Neural cell (in vitro differentiated cells): ENCODE results near the gene TMEM212. TPM values are rescaled to one million over a fixed set of nuclear protein-coding genes. Genes with fewer than 3 reads are reported as not detected.

ENCODE experiments used
- H2AFZ ChIP-seq: fragments of 200-600, 300-800 bp; sonication (generic), shearing (Covaris generic); 2 replicates; pipeline ENCODE4 v1.6.0; 2014; ENCODE audit warnings: low read depth, mild to moderate bottlenecking, antibody characterized with exemption, low read length, moderate library complexity
- H3F3A ChIP-seq: fragments of 200-600 bp; shearing (Covaris generic); 2 replicates; pipeline ENCODE4 v1.6.1; 2016; ENCODE audit warnings: mild to moderate bottlenecking, moderate library complexity, mixed read lengths, antibody characterized with exemption, low read length; ENCODE audit not compliant: insufficient read depth, poor library complexity, severe bottlenecking
- H3K27ac ChIP-seq: fragments of 200-600, 300-800 bp; sonication (generic), shearing (Covaris generic); 2 replicates; pipeline ENCODE4 v1.5.1; 2014; ENCODE audit warnings: mild to moderate bottlenecking, low read length, moderate library complexity
- H3K27me3 ChIP-seq: fragments of 300-800, 200-600 bp; sonication (generic), shearing (Covaris generic); 2 replicates; pipeline ENCODE4 v1.6.0; 2014; ENCODE audit warnings: mild to moderate bottlenecking, low read depth, low read length, moderate library complexity; ENCODE audit not compliant: insufficient read depth
- H3K36me3 ChIP-seq: fragments of 300-800, 200-600 bp; sonication (generic), shearing (Covaris generic); 2 replicates; pipeline ENCODE4 v1.5.1; 2014; ENCODE audit warnings: mild to moderate bottlenecking, antibody characterized with exemption, low read length, moderate library complexity; ENCODE audit not compliant: insufficient read depth
- H3K4me2 ChIP-seq: fragments of 300-800, 200-600 bp; sonication (generic), shearing (Covaris generic); 2 replicates; pipeline ENCODE4 v1.6.0; 2014; ENCODE audit warnings: mild to moderate bottlenecking, low read length
- H3K4me3 ChIP-seq: fragments of 300-800, 200-600 bp; sonication (generic), shearing (Covaris generic); 2 replicates; pipeline ENCODE4 v1.5.1; 2014; ENCODE audit warnings: mild to moderate bottlenecking, low read length, moderate library complexity
- H3K79me2 ChIP-seq: fragments of 200-600 bp; shearing (Covaris generic); replicated peaks from 2 replicates; pipeline ENCODE4 v1.6.0; 2014; ENCODE audit warnings: mild to moderate bottlenecking, low read length, moderate library complexity; ENCODE audit not compliant: insufficient read depth
- H3K9ac ChIP-seq: fragments of 300-800, 200-600 bp; sonication (generic), shearing (Covaris generic); 2 replicates; pipeline ENCODE4 v1.6.1; 2016; ENCODE audit warnings: mild to moderate bottlenecking, low read length, mixed read lengths
- H3K9me2 ChIP-seq: fragments of 200-600 bp; shearing (Covaris generic); 2 replicates; pipeline ENCODE4 v1.6.1; 2016; ENCODE audit warnings: mild to moderate bottlenecking, low read length, mixed read lengths; ENCODE audit not compliant: insufficient read depth
- H3K9me3 ChIP-seq: fragments of 200-600, 300-800 bp; sonication (generic), shearing (Covaris generic); 2 replicates; pipeline ENCODE4 v1.6.1; 2016; ENCODE audit warnings: mild to moderate bottlenecking, mixed run types, low read length, moderate library complexity, mixed read lengths
- H4K20me1 ChIP-seq: fragments of 200-600 bp; shearing (Covaris generic); 2 replicates; pipeline ENCODE4 v1.6.1; 2016; ENCODE audit warnings: mild to moderate bottlenecking, mixed run types; ENCODE audit not compliant: insufficient read depth
- CTCF ChIP-seq: fragments of 450-650 bp; IDR thresholded peaks from 2 replicates; pipeline ENCODE4 v1.5.1; 2014; ENCODE audit warnings: antibody characterized with exemption, mild to moderate bottlenecking, moderate library complexity; ENCODE audit not compliant: poor library complexity, severe bottlenecking
- EP300 ChIP-seq: fragments of 450-650 bp; conservative IDR thresholded peaks from 2 replicates; pipeline ENCODE4 v1.6.1; 2014; ENCODE audit warnings: antibody characterized with exemption, mild to moderate bottlenecking, moderate library complexity; ENCODE audit not compliant: poor library complexity, severe bottlenecking
- EZH2 ChIP-seq: fragments of 200-600, 300-800 bp; shearing (Covaris generic), sonication (generic); IDR thresholded peaks from 2 replicates; pipeline ENCODE4 v1.6.1; 2014; ENCODE audit warnings: antibody characterized with exemption, low read length, borderline replicate concordance, mild to moderate bottlenecking; ENCODE audit not compliant: insufficient read depth, poor library complexity, severe bottlenecking
- MXI1 ChIP-seq: fragments of 450-650 bp; conservative IDR thresholded peaks from 2 replicates; pipeline ENCODE4 v1.6.1; 2014; ENCODE audit warnings: antibody characterized with exemption, mild to moderate bottlenecking; ENCODE audit not compliant: poor library complexity, severe bottlenecking
- POLR2AphosphoS5 ChIP-seq: IDR thresholded peaks from 2 replicates; pipeline ENCODE4 v1.6.1; 2012
- RAD21 ChIP-seq: fragments of 450-650 bp; conservative IDR thresholded peaks from 2 replicates; pipeline ENCODE4 v1.6.1; 2014; ENCODE audit warnings: antibody characterized with exemption, mild to moderate bottlenecking, moderate library complexity
- REST ChIP-seq: IDR thresholded peaks from 2 replicates; pipeline ENCODE4 v1.6.1; 2012; ENCODE audit warnings: borderline replicate concordance
- SMC3 ChIP-seq: fragments of 450-650 bp; conservative IDR thresholded peaks from 2 replicates; pipeline ENCODE4 v1.6.1; 2014; ENCODE audit warnings: antibody characterized with exemption, mild to moderate bottlenecking, moderate library complexity; ENCODE audit not compliant: poor library complexity
- TAF1 ChIP-seq: IDR thresholded peaks from 2 replicates; pipeline ENCODE4 v1.6.1; 2012; ENCODE audit warnings: low read depth
- polyA plus RNA-seq: library from polyadenylated mRNA; depleted of rRNA; stranded (reverse); fragments of >200 nt; gene quantifications from 2 replicates; pipeline ENCODE4 v1.2.3, GENCODE V29; 2014

Gene TMEM212
- polyA plus RNA-seq, 1 donor from 2014 or later = not detected

- H4K20me1 ChIP-seq = no peaks in the 10 kb centered on the region
- H3K9ac ChIP-seq = no peak overlapping the region
- TF ChIP-seq REST (no peak), MXI1 (no peak), RAD21 (no peak), POLR2AphosphoS5 (no peak)
- peaks cover 25% of the 10 kb centered on the region for H3K27me3 ChIP-seq
- no peaks in the 10 kb centered on the region for H3K9me2 ChIP-seq
- no peaks in the 10 kb centered on the region for H3K36me3 ChIP-seq
- no peaks in the 10 kb centered on the region for H3F3A ChIP-seq
- H3K79me2 ChIP-seq = no peaks in the 10 kb centered on the region
- no peak overlapping the region for H2AFZ ChIP-seq
- no peak overlapping the region for H3K4me2 ChIP-seq
- no peaks in the 10 kb centered on the region for H3K9me3 ChIP-seq
- H3K4me3 ChIP-seq = no peak overlapping the region
- H3K27ac ChIP-seq = no peak overlapping the region
Observed at GRCh38 chr3:171812811-171813210, 30.3 kb upstream of the TMEM212 start.

GRCh38 chr3:171813278-171813896 is 29.8 kb upstream of the TMEM212 start:
- Histone ChIP-seq H3K4me3 (no peak overlapping the region), H3K27me3 (peaks cover 25% of the 10 kb centered on the region)
- no peak for TF ChIP-seq RAD21
- no peak for TF ChIP-seq SMC3
- TF ChIP-seq EZH2 = no peak
- TF ChIP-seq TAF1 = no peak
- no peak for TF ChIP-seq CTCF
- TF ChIP-seq REST = no peak
- no peak for TF ChIP-seq EP300
- TF ChIP-seq MXI1 = no peak
- no peak for TF ChIP-seq POLR2AphosphoS5

More at GRCh38 chr3:171813278-171813896, 29.8 kb upstream of the TMEM212 start:
- no peak overlapping the region for H3K27ac ChIP-seq
- no peaks in the 10 kb centered on the region for H3F3A ChIP-seq
- no peaks in the 10 kb centered on the region for H3K36me3 ChIP-seq
- no peaks in the 10 kb centered on the region for H3K79me2 ChIP-seq
- no peak overlapping the region for H3K9ac ChIP-seq
- H3K9me2 ChIP-seq = no peaks in the 10 kb centered on the region
- H4K20me1 ChIP-seq = no peaks in the 10 kb centered on the region
- H3K9me3 ChIP-seq = no peaks in the 10 kb centered on the region
- H2AFZ ChIP-seq = no peak overlapping the region
- no peak overlapping the region for H3K4me2 ChIP-seq
